SK-N-MC (cell line): Measurements from ENCODE around the gene NXF1.
"Not testable (repeated sequence)": the region's sequence is repeated elsewhere in the genome, so short reads cannot be mapped to it uniquely, and the experiment has no call there.

Experiments used
- DNase-seq: peaks from one replicate; pipeline ENCODE4 v3.0.0-alpha.2; 2011; ENCODE audit warnings: low read depth, low spot score
- H3K27ac ChIP-seq: fragments of 200-600 bp; sonication (generic); 2 replicates; pipeline ENCODE4 v1.5.1; 2016; ENCODE audit warnings: mixed run types
- H3K36me3 ChIP-seq: fragments of 200-600 bp; sonication (generic); 2 replicates; pipeline ENCODE4 v1.6.1; 2017; ENCODE audit warnings: antibody characterized with exemption, low read length, mixed read lengths; ENCODE audit not compliant: insufficient read depth
- H3K4me3 ChIP-seq: fragments of 200-600 bp; sonication (generic); 2 replicates; pipeline ENCODE4 v1.5.1; 2016
- H3K9ac ChIP-seq: fragments of 200-600 bp; sonication (generic); 2 replicates; pipeline ENCODE4 v1.8.0; 2017; ENCODE audit warnings: mixed run types, mixed read lengths; ENCODE audit not compliant: insufficient read length
- H3K9me3 ChIP-seq: fragments of 200-600 bp; sonication (generic); 2 replicates; pipeline ENCODE4 v1.6.1; 2017; ENCODE audit warnings: low read depth, mild to moderate bottlenecking, antibody characterized with exemption, low read length, moderate library complexity, mixed read lengths
- EZH2 ChIP-seq: fragments of 200-600 bp; sonication (generic); IDR thresholded peaks from one replicate; pipeline ENCODE4 v1.6.1; 2017; ENCODE audit warnings: antibody characterized with exemption
- FOXP2 ChIP-seq: optimal IDR thresholded peaks from 2 replicates; pipeline ENCODE3; 2011; ENCODE audit warnings: mild to moderate bottlenecking, moderate library complexity; ENCODE audit not compliant: insufficient read depth; ENCODE audit errors: extremely low read length, control extremely low read depth
- POLR2AphosphoS5 ChIP-seq: IDR thresholded peaks from 2 replicates; pipeline ENCODE4 v1.6.1; 2012; ENCODE audit warnings: mild to moderate bottlenecking, low read depth, low read length, borderline replicate concordance

The NXF1 gene

GRCh38 chr11:62839050-62839945 lies 34.1 kb upstream of the NXF1 start, which contains the start of gene WDR74:
TSS of gene WDR74 (minus strand) at chr11:62839590. CDS start at chr11:62839570, 20 bp downstream.
- H3K9ac ChIP-seq: peak within 1 kb of the TSS; percentile 97
- H3K4me3 ChIP-seq: peak within 1 kb of the TSS; percentile 79
- peak within 1 kb of the TSS; percentile 95 for H3K27ac ChIP-seq
- TF ChIP-seq EZH2 (no peak), FOXP2 (peak; percentile 93), POLR2AphosphoS5 (peak; percentile 98)
- no peaks in the 10 kb centered on the region for H3K9me3 ChIP-seq
- no peak for DNase-seq
- H3K36me3 ChIP-seq: peaks cover 38% of the 10 kb centered on the region

GRCh38 chr11:62835336-62835735 lies 30.1 kb upstream of the NXF1 start:
- no peak for DNase-seq
- TF ChIP-seq POLR2AphosphoS5: no peak
- TF ChIP-seq FOXP2: no peak
- no peak for TF ChIP-seq EZH2
- Histone ChIP-seq H3K4me3 (no peak overlapping the region), H3K27ac (no peak overlapping the region), H3K9me3 (no peaks in the 10 kb centered on the region), H3K9ac (no peak overlapping the region), H3K36me3 (peaks cover 42% of the 10 kb centered on the region)

GRCh38 chr11:62832336-62833234 lies 27.3 kb upstream of the NXF1 start, which contains the start of gene TEX54:
TSS of gene TEX54 (minus strand) at chr11:62832841.
- peak within 1 kb of the TSS; percentile 82 for H3K27ac ChIP-seq
- H3K9ac ChIP-seq: peak within 1 kb of the TSS; percentile 92
- H3K36me3 ChIP-seq: peaks cover 36% of the 10 kb centered on the region
- DNase-seq: no peak
- TF ChIP-seq POLR2AphosphoS5 (no peak), FOXP2 (no peak), EZH2 (no peak)
- no peaks in the 10 kb centered on the region for H3K9me3 ChIP-seq
- H3K4me3 ChIP-seq: peak within 1 kb of the TSS; percentile 94

- TF ChIP-seq EZH2: no peak
- TF ChIP-seq POLR2AphosphoS5: peak; percentile 76; the same call in 1 of the 2 replicates
- TF ChIP-seq FOXP2: peak; percentile 67
- Histone ChIP-seq H3K9me3 (no peaks in the 10 kb centered on the region), H3K4me3 (peak within 1 kb of the TSS; percentile 94), H3K9ac (peak within 1 kb of the TSS; percentile 92), H3K36me3 (peaks cover 36% of the 10 kb centered on the region), H3K27ac (peak within 1 kb of the TSS; percentile 82)
- peak; percentile 90 for DNase-seq
These were observed 26.5 kb upstream of the NXF1 start, which contains the start of gene STX5 for GRCh38 chr11:62831520-62832335. TSS of gene STX5 (minus strand) at chr11:62832051. CDS start at chr11:62831243, 808 bp downstream.

- no peaks in the 10 kb centered on the region for H3K9me3 ChIP-seq
- no peak for TF ChIP-seq POLR2AphosphoS5
- TF ChIP-seq FOXP2: no peak
- no peak for TF ChIP-seq EZH2
- H3K36me3 ChIP-seq: peaks cover 31% of the 10 kb centered on the region
- H3K4me3 ChIP-seq: peak overlapping the region; percentile 94
- peak overlapping the region; percentile 38; the same call in 1 of the 2 replicates for H3K27ac ChIP-seq
- no peak for DNase-seq
- peak overlapping the region; percentile 92 for H3K9ac ChIP-seq
These were observed 25.8 kb upstream of the NXF1 start for GRCh38 chr11:62830904-62831519.

GRCh38 chr11:62828130-62828529 lies 22.9 kb upstream of the NXF1 start:
- not testable (repeated sequence) for H3K9ac ChIP-seq, DNase-seq, H3K9me3 ChIP-seq, H3K4me3 ChIP-seq, H3K27ac ChIP-seq
- H3K36me3 ChIP-seq: peaks cover 34% of the 10 kb centered on the region; the same call in 1 of the 2 replicates

- H3K4me3 ChIP-seq: no peak overlapping the region
- no peak overlapping the region for H3K27ac ChIP-seq
- no peaks in the 10 kb centered on the region for H3K9me3 ChIP-seq
- no peak for DNase-seq
- H3K36me3 ChIP-seq: peaks cover 57% of the 10 kb centered on the region; the same call in 1 of the 2 replicates
- H3K9ac ChIP-seq: no peak overlapping the region
- TF ChIP-seq FOXP2: no peak
- no peak for TF ChIP-seq EZH2
- no peak for TF ChIP-seq POLR2AphosphoS5
These were observed 18.4 kb upstream of the NXF1 start for GRCh38 chr11:62823677-62824076.
